Calu3 (cell line): ENCODE measurements around the gene HK2. TPM values are rescaled to one million over a fixed set of nuclear protein-coding genes. Genes with fewer than 3 reads are reported as not detected.

ENCODE experiments used
- BruUV-seq: library from RNA; stranded (reverse); fragments of 400-500 nt; replicated peaks from 2 replicates; lab custom pipeline; 2021; lab: Mats Ljungman, UMichigan
- CTCF ChIA-PET: fragments of 300-600 bp; sonication (Branson Sonifier 250); formaldehyde crosslinking; loops from one replicate; lab custom pipeline; 2022; ENCODE audit warnings: antibody characterized with exemption; lab: Charles Lee
- DNase-seq: peaks from one replicate; pipeline ENCODE4 v3.0.0; 2022
- H3K27ac Mint-ChIP-seq: one replicate; pipeline ENCODE4 v1.8.0; 2022; ENCODE audit warnings: mixed read lengths; ENCODE audit not compliant: unreplicated experiment
- H3K27me3 Mint-ChIP-seq: one replicate; pipeline ENCODE4 v1.8.0; 2022; ENCODE audit warnings: mixed read lengths; ENCODE audit not compliant: unreplicated experiment
- H3K36me3 Mint-ChIP-seq: one replicate; pipeline ENCODE4 v1.8.0; 2022; ENCODE audit warnings: mild to moderate bottlenecking, moderate library complexity, mixed read lengths; ENCODE audit not compliant: insufficient read depth, unreplicated experiment
- H3K4me1 Mint-ChIP-seq: one replicate; pipeline ENCODE4 v1.8.0; 2022; ENCODE audit warnings: mild to moderate bottlenecking, low read depth, mixed read lengths; ENCODE audit not compliant: unreplicated experiment
- H3K4me3 Mint-ChIP-seq: one replicate; pipeline ENCODE4 v1.8.0; 2022; ENCODE audit warnings: mild to moderate bottlenecking, low read depth, moderate library complexity, mixed read lengths; ENCODE audit not compliant: unreplicated experiment
- H3K9me3 Mint-ChIP-seq: one replicate; pipeline ENCODE4 v1.8.0; 2022; ENCODE audit warnings: low read depth, mixed read lengths; ENCODE audit not compliant: unreplicated experiment
- CTCF ChIP-seq: fragments of 200-600 bp; IDR thresholded peaks from one replicate; pipeline ENCODE4 v1.8.0; 2022; ENCODE audit warnings: antibody characterized with exemption; ENCODE audit not compliant: unreplicated experiment
- intact Hi-C: fragments of 100-400 bp; cut with micrococcal nuclease; formaldehyde crosslinking; loops from one replicate; pipeline ENCODE4 v1.10.0; 2022; ENCODE audit not compliant: unreplicated experiment
- total RNA-seq: library from RNA; stranded (reverse); gene quantifications from 2 replicates; pipeline ENCODE4 v1.2.3, GENCODE V29; 2022

Gene HK2
- total RNA-seq, 1 experiment from 2014 or later, result 56.5 TPM

DNA sequence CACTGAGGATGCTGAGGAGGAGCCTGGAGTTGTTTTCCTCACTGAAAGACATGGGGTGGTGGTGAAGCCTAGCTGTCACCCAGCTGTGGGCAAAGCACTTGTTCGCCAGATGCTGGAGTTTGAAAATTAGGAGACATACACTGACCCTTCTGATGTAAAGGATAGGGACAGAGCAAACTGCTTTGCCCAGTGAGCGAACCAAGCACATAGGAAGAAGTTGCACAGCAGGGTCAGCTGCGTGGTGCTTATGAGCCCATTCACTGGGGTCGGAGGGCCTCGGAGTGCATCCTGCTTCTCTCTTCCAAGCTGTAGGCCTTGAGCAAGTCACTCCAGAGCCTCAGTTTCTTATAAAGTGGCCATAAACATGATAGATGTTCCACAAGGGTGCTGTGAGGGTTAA lies 50.9 kb downstream of the HK2 start:
- BruUV-seq, result no TSS peak
- TF ChIP-seq CTCF, result no peak
- H3K4me1 Mint-ChIP-seq, result no peaks in the 10 kb centered on the region
- DNase-seq, result no peak
- intact Hi-C loops, result no loop called here
- CTCF ChIA-PET, result no interaction called here
- H3K36me3 Mint-ChIP-seq, result peaks cover 32% of the 10 kb centered on the region
- H3K27me3 Mint-ChIP-seq, result no peaks in the 10 kb centered on the region
- no peaks in the 10 kb centered on the region for H3K9me3 Mint-ChIP-seq
- no peak overlapping the region for H3K4me3 Mint-ChIP-seq
- peak overlapping the region; percentile 23 for H3K27ac Mint-ChIP-seq

- intact Hi-C loops, result no loop called here
- TF ChIP-seq CTCF, result no peak
- Mint-ChIP-seq H3K36me3 (peaks cover 30% of the 10 kb centered on the region), H3K27ac (no peak overlapping the region), H3K4me3 (no peak overlapping the region), H3K27me3 (no peaks in the 10 kb centered on the region), H3K9me3 (no peaks in the 10 kb centered on the region), H3K4me1 (no peaks in the 10 kb centered on the region)
- CTCF ChIA-PET, result no interaction called here
- DNase-seq, result no peak
- BruUV-seq, result no TSS peak
Measured at GRCh38 chr2:74886251-74886650, 52.3 kb downstream of the HK2 start.

GRCh38 chr2:74886811-74887210 lies 52.9 kb downstream of the HK2 start:
- CTCF ChIA-PET, result no interaction called here
- peaks cover 30% of the 10 kb centered on the region for H3K36me3 Mint-ChIP-seq
- BruUV-seq, result no TSS peak
- H3K27me3 Mint-ChIP-seq, result no peaks in the 10 kb centered on the region
- H3K9me3 Mint-ChIP-seq, result no peaks in the 10 kb centered on the region
- TF ChIP-seq CTCF, result no peak
- no peak overlapping the region for H3K27ac Mint-ChIP-seq
- H3K4me3 Mint-ChIP-seq, result no peak overlapping the region
- intact Hi-C loops, result no loop called here
- DNase-seq, result no peak
- no peaks in the 10 kb centered on the region for H3K4me1 Mint-ChIP-seq

DNA sequence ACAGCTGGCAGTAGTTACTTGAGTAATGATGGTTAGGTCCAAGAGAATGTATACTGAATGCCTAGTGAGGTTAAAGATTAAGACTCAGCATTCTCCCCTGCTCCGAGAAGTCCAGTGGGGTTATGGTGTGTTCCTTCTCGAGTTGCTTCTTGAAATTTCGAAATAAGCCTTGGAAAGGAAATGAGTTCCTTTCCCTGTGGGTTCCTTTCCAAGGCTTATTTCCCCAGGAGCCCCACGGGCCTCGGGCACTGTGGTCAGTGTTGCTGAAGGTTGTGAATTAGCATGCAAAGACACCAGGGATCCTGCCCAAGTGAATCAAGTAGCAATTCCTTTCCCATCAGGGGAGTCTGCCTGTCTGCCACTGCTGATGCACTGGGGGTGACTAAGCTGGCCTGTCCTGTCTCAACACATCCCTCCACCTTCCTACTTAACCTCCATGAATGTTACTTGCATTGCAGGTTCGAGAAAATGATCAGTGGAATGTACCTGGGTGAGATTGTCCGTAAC lies 53.6 kb downstream of the HK2 start:
- Mint-ChIP-seq H3K4me1 (no peaks in the 10 kb centered on the region), H3K27me3 (no peaks in the 10 kb centered on the region), H3K36me3 (peaks cover 32% of the 10 kb centered on the region), H3K27ac (no peak overlapping the region), H3K9me3 (no peaks in the 10 kb centered on the region), H3K4me3 (no peak overlapping the region)
- CTCF ChIA-PET, result no interaction called here
- no peak for DNase-seq
- TF ChIP-seq CTCF, result no peak
- intact Hi-C loops, result no loop called here
- no TSS peak for BruUV-seq
